OCI-LY3 (cell line): Measurements from ENCODE around the gene UBE2G2.

Experiments used
- CTCF ChIP-seq: fragments of 200-600, 300-600 bp; sonication (generic); IDR thresholded peaks from 2 replicates; pipeline ENCODE4 v1.5.1; 2014; ENCODE audit warnings: antibody characterized with exemption, low read length, low read depth
- EZH2phosphoT487 ChIP-seq: fragments of 200-600 bp; shearing (Covaris generic); IDR thresholded peaks from 2 replicates; pipeline ENCODE4 v1.6.1; 2018; ENCODE audit warnings: antibody characterized with exemption, mixed run types, low read depth

GRCh38 chr21:44728716-44729115, 72.9 kb downstream of the UBE2G2 start:
- no peak for TF ChIP-seq CTCF
- no peak for TF ChIP-seq EZH2phosphoT487
